ENCODE results near the gene UBASH3B.

Gene UBASH3B

GRCh38 chr11:122799406-122800105, 144.0 kb downstream of the UBASH3B start:
- no peak overlapping the region for H3K4me3 ChIP-seq (ENCODE audit: low read depth, low read length)
- no peak for TF ChIP-seq CTCF (IDR thresholded peaks at IDR 0.05; ENCODE audit: control insufficient read depth, extremely low read depth, insufficient read depth)
- no peak for DNase-seq (ENCODE audit: low read depth)

GRCh38 chr11:122802876-122803275, 147.4 kb downstream of the UBASH3B start:
- DNase-seq (ENCODE audit: low read depth): no peak
- H3K4me3 ChIP-seq (ENCODE audit: low read depth, low read length): no peak overlapping the region
- TF ChIP-seq CTCF (IDR thresholded peaks at IDR 0.05; ENCODE audit: control insufficient read depth, extremely low read depth, insufficient read depth): no peak

- DNase-seq (ENCODE audit: low read depth): no peak
- no peak for TF ChIP-seq CTCF (IDR thresholded peaks at IDR 0.05; ENCODE audit: control insufficient read depth, extremely low read depth, insufficient read depth)
- H3K4me3 ChIP-seq (ENCODE audit: low read depth, low read length): no peak overlapping the region
Observed at GRCh38 chr11:122803306-122803705, 147.8 kb downstream of the UBASH3B start.

- TF ChIP-seq CTCF (IDR thresholded peaks at IDR 0.05; ENCODE audit: control insufficient read depth, extremely low read depth, insufficient read depth): no peak
- DNase-seq (ENCODE audit: low read depth): no peak
- no peak overlapping the region for H3K4me3 ChIP-seq (ENCODE audit: low read depth, low read length)
Observed at GRCh38 chr11:122803716-122804115, 148.2 kb downstream of the UBASH3B start.

GRCh38 chr11:122804161-122804560, 148.6 kb downstream of the UBASH3B start:
- no peak for TF ChIP-seq CTCF (IDR thresholded peaks at IDR 0.05; ENCODE audit: control insufficient read depth, extremely low read depth, insufficient read depth)
- no peak overlapping the region for H3K4me3 ChIP-seq (ENCODE audit: low read depth, low read length)
- DNase-seq (ENCODE audit: low read depth): no peak

GRCh38 chr11:122804796-122805195, 149.3 kb downstream of the UBASH3B start:
- no peak for DNase-seq (ENCODE audit: low read depth)
- TF ChIP-seq CTCF (IDR thresholded peaks at IDR 0.05; ENCODE audit: control insufficient read depth, extremely low read depth, insufficient read depth): no peak
- H3K4me3 ChIP-seq (ENCODE audit: low read depth, low read length): no peak overlapping the region
